GM18526 (cell line): ENCODE results near the gene LDAH.

Experiments
- POLR2A ChIP-seq: IDR thresholded peaks from 3 replicates; pipeline ENCODE4 v1.6.1; 2011; ENCODE audit not compliant: insufficient read length; ENCODE audit errors: extremely low read depth

LDAH gene

GRCh38 chr2:20822535-20823490 lies at the start of gene LDAH:
TSS of gene LDAH (minus strand) at chr2:20823101. CDS start at chr2:20801463, 21,638 bp downstream.
- peak; percentile 92 for TF ChIP-seq POLR2A

GRCh38 chr2:20868377-20868776 lies 45.5 kb upstream of the LDAH start:
- no peak for TF ChIP-seq POLR2A

GRCh38 chr2:20862850-20863249 lies 39.9 kb upstream of the LDAH start:
- TF ChIP-seq POLR2A, result no peak

- no peak for TF ChIP-seq POLR2A
These were observed 32.6 kb upstream of the LDAH start for GRCh38 chr2:20855456-20855855.

GRCh38 chr2:20852670-20853069 lies 29.8 kb upstream of the LDAH start:
- TF ChIP-seq POLR2A, result no peak

GRCh38 chr2:20852139-20852538 lies 29.2 kb upstream of the LDAH start:
- TF ChIP-seq POLR2A, result no peak

- no peak for TF ChIP-seq POLR2A
These were observed 21.3 kb upstream of the LDAH start for GRCh38 chr2:20844246-20844645.

GRCh38 chr2:20839052-20839451 lies 16.2 kb upstream of the LDAH start:
- no peak for TF ChIP-seq POLR2A

- TF ChIP-seq POLR2A, result no peak
These were observed 15.1 kb upstream of the LDAH start for GRCh38 chr2:20838016-20838415.

- no peak for TF ChIP-seq POLR2A
These were observed 13.6 kb upstream of the LDAH start for GRCh38 chr2:20836521-20836920.

- TF ChIP-seq POLR2A, result no peak
These were observed 11.4 kb upstream of the LDAH start for GRCh38 chr2:20834331-20834730.

GRCh38 chr2:20832606-20833005 lies 9.7 kb upstream of the LDAH start:
- no peak for TF ChIP-seq POLR2A

- no peak for TF ChIP-seq POLR2A
These were observed 7.0 kb upstream of the LDAH start for GRCh38 chr2:20829861-20830260.

- TF ChIP-seq POLR2A, result no peak
These were observed 1.0 kb upstream of the LDAH start for GRCh38 chr2:20823917-20824316.

GRCh38 chr2:20818820-20819219 lies 4.1 kb downstream of the LDAH start:
- TF ChIP-seq POLR2A, result no peak

- no peak for TF ChIP-seq POLR2A
These were observed 7.7 kb downstream of the LDAH start for GRCh38 chr2:20815216-20815615.

- no peak for TF ChIP-seq POLR2A
These were observed 10.1 kb downstream of the LDAH start for GRCh38 chr2:20812779-20813178.
